C4-2B (cell line): ENCODE data around the gene SPDYE4.

ENCODE experiments used
- CTCF ChIP-seq: fragments of 450-650 bp; conservative IDR thresholded peaks from 2 replicates; pipeline ENCODE4 v1.5.1; 2017; ENCODE audit warnings: mild to moderate bottlenecking
- ZFX ChIP-seq: fragments of 450-650 bp; IDR thresholded peaks from 2 replicates; pipeline ENCODE4 v1.6.1; 2017

GRCh38 chr17:8794636-8795035, 36.3 kb upstream of the SPDYE4 start:
- no peak for TF ChIP-seq CTCF
- no peak for TF ChIP-seq ZFX
